RWPE1 (cell line): ENCODE measurements around the gene GRM1.

Experiments
- CTCF ChIA-PET: fragments of 350-600 bp; sonication (Branson Sonifier 250); formaldehyde crosslinking; extraction: SDS; loops from one replicate; lab custom pipeline; 2021; lab: Yijun Ruan, JAX
- POLR2A ChIA-PET: fragments of 400-600 bp; formaldehyde crosslinking; extraction: SDS; loops from one replicate; lab custom pipeline; 2020; ENCODE audit warnings: antibody characterized with exemption; ENCODE audit not compliant: low non-redundant PET; lab: Yijun Ruan, JAX
- DNase-seq: peaks from one replicate; pipeline ENCODE4 v3.0.0; 2012; ENCODE audit warnings: low spot score
- H3K27ac ChIP-seq: fragments of 450-650 bp; 2 replicates; pipeline ENCODE4 v1.5.1; 2017
- CTCF ChIP-seq: fragments of 450-650 bp; conservative IDR thresholded peaks from 2 replicates; pipeline ENCODE4 v1.5.1; 2017; ENCODE audit warnings: low read depth, mild to moderate bottlenecking

The GRM1 gene

GRCh38 chr6:146441907-146442306 is 413.0 kb downstream of the GRM1 start:
- POLR2A ChIA-PET: no interaction called here
- no peak overlapping the region for H3K27ac ChIP-seq
- DNase-seq: no peak
- CTCF ChIA-PET: no interaction called here
- no peak for TF ChIP-seq CTCF

GRCh38 chr6:146444189-146444588 is 415.3 kb downstream of the GRM1 start:
- no peak for DNase-seq
- POLR2A ChIA-PET: interaction anchor here (0.6 kb wide), 1 partner anchor 426 kb away, joined by 5 read pairs; no protein-coding TSS in a partner anchor
- CTCF ChIA-PET: no interaction called here
- no peak for TF ChIP-seq CTCF
- no peak overlapping the region for H3K27ac ChIP-seq

- TF ChIP-seq CTCF: no peak
- ChIA-PET CTCF (no interaction called here), POLR2A (no interaction called here)
- DNase-seq: no peak
- no peak overlapping the region for H3K27ac ChIP-seq
Observed at GRCh38 chr6:146445233-146445632, 416.4 kb downstream of the GRM1 start.

GRCh38 chr6:146456886-146457285 is 428.0 kb downstream of the GRM1 start:
- no peak overlapping the region for H3K27ac ChIP-seq
- TF ChIP-seq CTCF: no peak
- DNase-seq: no peak
- ChIA-PET POLR2A (no interaction called here), CTCF (no interaction called here)

- H3K27ac ChIP-seq: no peak overlapping the region
- TF ChIP-seq CTCF: no peak
- POLR2A ChIA-PET: no interaction called here
- no peak for DNase-seq
- CTCF ChIA-PET: no interaction called here
Observed at GRCh38 chr6:146460941-146461340, 432.1 kb downstream of the GRM1 start.

GRCh38 chr6:146470091-146470770 is 441.4 kb downstream of the GRM1 start:
- H3K27ac ChIP-seq: no peak overlapping the region
- CTCF ChIA-PET: no interaction called here
- no peak for DNase-seq
- POLR2A ChIA-PET: no interaction called here
- TF ChIP-seq CTCF: no peak
